CD4-positive, alpha-beta T cell treated with Interleukin-4 for 4 hours (primary cell): Measurements from ENCODE around the gene NTRK1.

Source experiments
- DNase-seq: peaks from one replicate; pipeline ENCODE4 v3.0.0-alpha.2; 2020

Gene NTRK1

GRCh38 chr1:156900896-156901589 lies 40.4 kb downstream of the NTRK1 start:
- no peak for DNase-seq

- no peak for DNase-seq
Measured at GRCh38 chr1:156901590-156901900, 40.9 kb downstream of the NTRK1 start.

- no peak for DNase-seq
Measured at GRCh38 chr1:156901966-156902915, 41.6 kb downstream of the NTRK1 start.

GRCh38 chr1:156903328-156904091 lies 42.8 kb downstream of the NTRK1 start:
- DNase-seq: no peak

GRCh38 chr1:156904187-156904959 lies 43.7 kb downstream of the NTRK1 start:
- no peak for DNase-seq

- DNase-seq: no peak
Measured at GRCh38 chr1:156905176-156905575, 44.5 kb downstream of the NTRK1 start.

- no peak for DNase-seq
Measured at GRCh38 chr1:156905651-156906050, 45.0 kb downstream of the NTRK1 start.

GRCh38 chr1:156906206-156906906 lies 45.7 kb downstream of the NTRK1 start:
- no peak for DNase-seq

GRCh38 chr1:156908541-156908940 lies 47.9 kb downstream of the NTRK1 start:
- DNase-seq: no peak

GRCh38 chr1:156908955-156909354 lies 48.3 kb downstream of the NTRK1 start:
- no peak for DNase-seq

- no peak for DNase-seq
Measured at GRCh38 chr1:156909671-156910070, 49.0 kb downstream of the NTRK1 start.

GRCh38 chr1:156910309-156910782 lies 49.7 kb downstream of the NTRK1 start:
- peak; percentile 30 for DNase-seq

- DNase-seq: no peak
Measured at GRCh38 chr1:156911577-156912298, 51.1 kb downstream of the NTRK1 start.

GRCh38 chr1:156912310-156912709 lies 51.6 kb downstream of the NTRK1 start:
- no peak for DNase-seq

GRCh38 chr1:156912861-156913808 lies 52.5 kb downstream of the NTRK1 start:
- no peak for DNase-seq

GRCh38 chr1:156913809-156914387 lies 53.2 kb downstream of the NTRK1 start:
- DNase-seq: no peak

GRCh38 chr1:156914440-156914856 lies 53.8 kb downstream of the NTRK1 start:
- DNase-seq: no peak

- peak; percentile 12 for DNase-seq
Measured at GRCh38 chr1:156920233-156921052, 59.8 kb downstream of the NTRK1 start, which contains the start of gene LRRC71. Gene LRRC71 (plus strand): TSS chr1:156920632. CDS start chr1:156920804, 172 bp downstream.
